Tibial nerve (tissue), 4 donors: Measurements from ENCODE around the gene NSUN7. TPM values are rescaled to one million over a fixed set of nuclear protein-coding genes. Genes with fewer than 3 reads are reported as not detected.

ENCODE experiments used
- DNase-seq, 2 donors: peaks; one replicate each; pipeline ENCODE4 v3.0.0-alpha.2; 2019; ENCODE audit warnings: low spot score in 2 of 2
- H3K27ac ChIP-seq, 4 donors: fragments of 200-600 bp; sonication (generic) in 3 of 4; one replicate each; pipeline ENCODE4 v1.5.1; 2017 to 2019; ENCODE audit warnings: mild to moderate bottlenecking in 1 of 4
- H3K27me3 ChIP-seq, 2 donors: fragments of 200-600 bp; sonication (generic) in 1 of 2; one replicate each; pipeline versions ENCODE4 v1.5.1 to v1.6.0; 2017 to 2019
- H3K36me3 ChIP-seq, 3 donors: fragments of 200-600 bp; sonication (generic); one replicate each; pipeline ENCODE4 v1.5.1; 2018 to 2019
- H3K4me1 ChIP-seq, 4 donors: fragments of 200-600 bp; sonication (generic) in 3 of 4; one replicate each; pipeline ENCODE4 v1.5.1; 2017 to 2019
- H3K4me3 ChIP-seq, 4 donors: fragments of 200-600 bp; sonication (generic) in 3 of 4; one replicate each; pipeline ENCODE4 v1.5.1; 2017 to 2019; ENCODE audit warnings: mild to moderate bottlenecking in 1 of 4, moderate library complexity in 1 of 4
- H3K9me3 ChIP-seq, 4 donors: fragments of 200-600 bp; sonication (generic) in 3 of 4; one replicate each; pipeline ENCODE4 v1.5.1; 2017 to 2019
- CTCF ChIP-seq, 5 experiments: fragments of 200-600 bp in 3 of 5; fragments of 450-650 bp in 2 of 5; sonication (generic) in 3 of 5; IDR thresholded peaks; one replicate each; pipeline ENCODE4 v1.5.1; 2016 to 2019; ENCODE audit warnings: antibody characterized with exemption in 5 of 5, mild to moderate bottlenecking in 3 of 5, moderate library complexity in 2 of 5
- EP300 ChIP-seq, 2 donors: sonication (generic); formaldehyde crosslinking; IDR thresholded peaks; one replicate each; pipeline ENCODE4 v1.6.1; 2017; ENCODE audit warnings: antibody characterized with exemption in 2 of 2, mild to moderate bottlenecking in 1 of 2
- POLR2A ChIP-seq, 2 donors: fragments of 450-650 bp; IDR thresholded peaks; one replicate each; pipeline ENCODE4 v1.6.1; 2017; ENCODE audit warnings: antibody characterized with exemption in 2 of 2, mild to moderate bottlenecking in 2 of 2, moderate library complexity in 2 of 2
- WGBS, 2 donors: methylation state at CpG; one replicate each; pipeline ENCODE4 v1.1.5; 2018; 5-methylcytosine and 5-hydroxymethylcytosine counted together
- total RNA-seq, 4 donors: library from RNA; depleted of rRNA; stranded (reverse); fragments of >200 nt; gene quantifications; one replicate each; pipeline ENCODE4 v1.1.0, GENCODE V29; 2016

The NSUN7 gene
- total RNA-seq, 4 donors from 2014 or later = 2.0 to 3.1 (median 2.1) TPM; not detected in 1

GRCh38 chr4:40755616-40756015 is 5.9 kb downstream of the NSUN7 start:
- Histone ChIP-seq H3K27ac (no peak overlapping the region), H3K4me1 (peaks cover 0 to 3% (median 0%) of the 10 kb centered on the region in 4 donors), H3K36me3 (no peaks in the 10 kb centered on the region), H3K9me3 (no peaks in the 10 kb centered on the region), H3K27me3 (peaks cover 0 to 7% of the 10 kb centered on the region in 2 donors), H3K4me3 (no peak overlapping the region)
- DNase-seq = no peak
- no peak for TF ChIP-seq CTCF (IDR thresholded peaks at IDR 0.05)
- no peak for TF ChIP-seq POLR2A (IDR thresholded peaks at IDR 0.05)
- no peak for TF ChIP-seq EP300 (IDR thresholded peaks at IDR 0.05)
- 78 to 86% methylated on average over 4 of the region's 4 CpGs for WGBS, 2 donors

- no peaks in the 10 kb centered on the region for H3K36me3 ChIP-seq
- H3K4me3 ChIP-seq = no peak overlapping the region
- H3K27ac ChIP-seq = no peak overlapping the region
- no peaks in the 10 kb centered on the region for H3K27me3 ChIP-seq
- TF ChIP-seq EP300 (IDR thresholded peaks at IDR 0.05) (no peak), POLR2A (IDR thresholded peaks at IDR 0.05) (no peak), CTCF (IDR thresholded peaks at IDR 0.05) (no peak)
- H3K4me1 ChIP-seq = no peaks in the 10 kb centered on the region
- no peak for DNase-seq
- no peaks in the 10 kb centered on the region for H3K9me3 ChIP-seq
- WGBS, 2 donors = 81 to 89% methylated on average over 3 of the region's 3 CpGs
Measured at GRCh38 chr4:40763228-40763716, 13.5 kb downstream of the NSUN7 start.

GRCh38 chr4:40769266-40769665 is 19.5 kb downstream of the NSUN7 start:
- Histone ChIP-seq H3K4me3 (no peak overlapping the region), H3K27me3 (no peaks in the 10 kb centered on the region), H3K36me3 (no peaks in the 10 kb centered on the region), H3K9me3 (no peaks in the 10 kb centered on the region), H3K4me1 (no peaks in the 10 kb centered on the region), H3K27ac (no peak overlapping the region)
- 58 to 72% methylated on average over 1 of the region's 1 CpG for WGBS, 2 donors
- no peak for TF ChIP-seq CTCF (IDR thresholded peaks at IDR 0.05)
- TF ChIP-seq POLR2A (IDR thresholded peaks at IDR 0.05) = no peak
- no peak for TF ChIP-seq EP300 (IDR thresholded peaks at IDR 0.05)
- no peak for DNase-seq

GRCh38 chr4:40778090-40778489 is 28.3 kb downstream of the NSUN7 start:
- Histone ChIP-seq H3K4me3 (no peak overlapping the region), H3K4me1 (no peaks in the 10 kb centered on the region), H3K9me3 (peaks cover 0 to 22% (median 0%) of the 10 kb centered on the region in 4 donors), H3K27ac (no peak overlapping the region), H3K36me3 (no peaks in the 10 kb centered on the region), H3K27me3 (no peaks in the 10 kb centered on the region)
- WGBS, 2 donors = 90 to 96% methylated on average over 1 of the region's 1 CpG
- no peak for TF ChIP-seq EP300 (IDR thresholded peaks at IDR 0.05)
- no peak for TF ChIP-seq POLR2A (IDR thresholded peaks at IDR 0.05)
- no peak for TF ChIP-seq CTCF (IDR thresholded peaks at IDR 0.05)
- DNase-seq = no peak

GRCh38 chr4:40782876-40783275 is 33.1 kb downstream of the NSUN7 start:
- no peak for DNase-seq
- 86 to 90% methylated on average over 2 of the region's 2 CpGs for WGBS, 2 donors
- no peaks in the 10 kb centered on the region for H3K4me1 ChIP-seq
- H3K9me3 ChIP-seq = peaks cover 0 to 15% (median 0%) of the 10 kb centered on the region in 4 donors
- TF ChIP-seq POLR2A (IDR thresholded peaks at IDR 0.05) (no peak), CTCF (IDR thresholded peaks at IDR 0.05) (no peak), EP300 (IDR thresholded peaks at IDR 0.05) (no peak)
- no peaks in the 10 kb centered on the region for H3K36me3 ChIP-seq
- no peak overlapping the region for H3K4me3 ChIP-seq
- no peaks in the 10 kb centered on the region for H3K27me3 ChIP-seq
- no peak overlapping the region for H3K27ac ChIP-seq
